Measurements from ENCODE around the gene IRAK3.

- TF ChIP-seq CTCF (IDR thresholded peaks at IDR 0.05) (no peak), POLR2AphosphoS5 (IDR thresholded peaks at IDR 0.05) (no peak)
These were observed 62.0 kb downstream of the IRAK3 start for GRCh38 chr12:66251049-66251448.
